ENCODE results near the gene PCTP.

The PCTP gene

DNA sequence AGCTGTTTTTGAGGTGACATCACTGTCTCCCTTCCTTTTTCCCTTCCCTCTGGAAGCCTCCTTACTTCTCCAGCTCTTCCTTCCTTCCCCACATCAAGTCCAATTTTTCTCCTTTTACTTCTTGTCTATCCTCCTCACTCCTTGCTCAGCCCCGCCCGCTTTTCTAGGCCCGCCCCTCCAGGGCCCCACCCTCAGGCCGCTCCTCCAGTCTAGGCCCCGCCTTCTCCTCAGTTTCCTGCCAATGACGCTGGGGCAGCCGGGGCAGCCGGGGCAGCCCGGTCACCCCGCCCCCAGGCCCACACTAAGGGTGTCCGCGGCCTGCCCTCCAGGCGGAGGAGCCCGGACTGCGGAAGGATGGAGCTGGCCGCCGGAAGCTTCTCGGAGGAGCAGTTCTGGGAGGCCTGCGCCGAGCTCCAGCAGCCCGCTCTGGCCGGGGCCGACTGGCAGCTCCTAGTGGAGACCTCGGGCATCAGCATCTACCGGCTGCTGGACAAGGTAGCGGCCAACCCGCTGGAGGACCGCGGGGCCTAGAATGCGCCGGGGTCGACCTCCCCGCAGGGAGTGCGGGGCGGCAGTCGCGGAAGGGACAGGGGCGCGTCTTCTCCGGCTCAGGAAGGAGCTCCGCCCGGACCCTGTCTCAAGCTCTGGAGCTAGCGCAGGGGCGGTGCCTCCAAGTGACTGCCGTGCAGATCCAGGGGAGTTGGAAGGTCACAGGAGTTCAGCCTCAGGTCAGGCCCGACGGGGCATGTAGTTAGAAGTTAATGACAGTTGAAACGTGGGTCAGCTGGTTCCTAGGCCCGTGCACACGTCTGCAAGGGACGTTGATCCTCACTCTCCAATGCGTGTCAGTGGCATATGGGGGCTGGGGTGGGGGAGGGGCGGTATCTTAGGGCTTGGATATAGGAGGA is at the start of gene PCTP:
Gene PCTP, plus strand, starts transcription at position 302 of the 908 bp plus-strand sequence. Its CDS starts 53 bp downstream, at position 355.
- peak; percentile 93 for DNase-seq (ENCODE audit: low spot score)
- TF ChIP-seq, protein P1, sequence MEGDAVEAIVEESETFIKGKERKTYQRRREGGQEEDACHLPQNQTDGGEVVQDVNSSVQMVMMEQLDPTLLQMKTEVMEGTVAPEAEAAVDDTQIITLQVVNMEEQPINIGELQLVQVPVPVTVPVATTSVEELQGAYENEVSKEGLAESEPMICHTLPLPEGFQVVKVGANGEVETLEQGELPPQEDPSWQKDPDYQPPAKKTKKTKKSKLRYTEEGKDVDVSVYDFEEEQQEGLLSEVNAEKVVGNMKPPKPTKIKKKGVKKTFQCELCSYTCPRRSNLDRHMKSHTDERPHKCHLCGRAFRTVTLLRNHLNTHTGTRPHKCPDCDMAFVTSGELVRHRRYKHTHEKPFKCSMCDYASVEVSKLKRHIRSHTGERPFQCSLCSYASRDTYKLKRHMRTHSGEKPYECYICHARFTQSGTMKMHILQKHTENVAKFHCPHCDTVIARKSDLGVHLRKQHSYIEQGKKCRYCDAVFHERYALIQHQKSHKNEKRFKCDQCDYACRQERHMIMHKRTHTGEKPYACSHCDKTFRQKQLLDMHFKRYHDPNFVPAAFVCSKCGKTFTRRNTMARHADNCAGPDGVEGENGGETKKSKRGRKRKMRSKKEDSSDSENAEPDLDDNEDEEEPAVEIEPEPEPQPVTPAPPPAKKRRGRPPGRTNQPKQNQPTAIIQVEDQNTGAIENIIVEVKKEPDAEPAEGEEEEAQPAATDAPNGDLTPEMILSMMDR (IDR thresholded peaks at IDR 0.05; ENCODE audit: borderline replicate concordance, control extremely low read depth, extremely low read depth, insufficient read depth, missing control alignments): peak; percentile 12
- in situ Hi-C loops (cut with MboI; ENCODE audit: low sequenced_read_pairs, unreplicated experiment): no loop called here

DNA sequence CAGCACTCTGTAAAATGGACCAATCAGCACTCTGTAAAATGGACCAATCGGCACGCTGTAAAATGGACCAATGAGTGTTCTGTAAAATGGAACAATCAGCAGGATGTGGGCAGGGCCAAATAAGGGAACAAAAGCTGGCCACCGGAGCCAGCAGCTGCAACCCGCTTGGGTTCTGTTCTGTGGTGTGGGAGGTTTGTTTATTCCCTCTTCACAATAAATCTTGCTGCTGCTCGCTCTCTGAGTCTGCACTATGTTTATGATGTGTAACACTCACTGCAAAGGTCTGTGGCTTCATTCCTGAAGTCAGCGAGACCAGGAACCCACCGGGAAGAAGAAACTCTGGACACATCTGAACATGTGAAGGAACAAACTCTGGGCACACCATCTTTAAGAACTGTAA is 48.7 kb upstream of the PCTP start:
- in situ Hi-C loops (cut with MboI; ENCODE audit: low sequenced_read_pairs, unreplicated experiment): no loop called here
- DNase-seq (ENCODE audit: low spot score): no peak
- TF ChIP-seq, protein P1 (IDR thresholded peaks at IDR 0.05; ENCODE audit: borderline replicate concordance, control extremely low read depth, extremely low read depth, insufficient read depth, missing control alignments): no peak

DNA sequence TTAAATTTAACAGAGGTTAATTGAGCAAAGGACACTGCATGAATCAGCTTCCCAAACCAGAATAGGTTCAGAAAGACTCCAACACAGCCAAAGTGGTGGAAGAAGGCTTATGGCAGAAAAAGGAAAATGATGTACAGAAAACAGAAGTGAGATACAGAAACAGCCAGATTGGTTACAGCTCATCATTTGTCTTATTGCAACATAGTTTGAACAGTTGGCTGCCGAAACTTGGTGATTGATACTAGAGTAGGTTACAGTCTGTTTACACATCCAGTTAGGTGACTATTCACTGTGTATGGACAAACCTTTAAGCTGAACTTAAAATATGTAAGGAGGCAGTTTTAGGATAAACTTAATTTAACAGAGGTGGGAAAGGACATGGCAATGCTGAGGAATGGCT is 46.5 kb upstream of the PCTP start:
- DNase-seq (ENCODE audit: low spot score): no peak
- in situ Hi-C loops (cut with MboI; ENCODE audit: low sequenced_read_pairs, unreplicated experiment): no loop called here
- TF ChIP-seq, protein P1 (IDR thresholded peaks at IDR 0.05; ENCODE audit: borderline replicate concordance, control extremely low read depth, extremely low read depth, insufficient read depth, missing control alignments): no peak

DNA sequence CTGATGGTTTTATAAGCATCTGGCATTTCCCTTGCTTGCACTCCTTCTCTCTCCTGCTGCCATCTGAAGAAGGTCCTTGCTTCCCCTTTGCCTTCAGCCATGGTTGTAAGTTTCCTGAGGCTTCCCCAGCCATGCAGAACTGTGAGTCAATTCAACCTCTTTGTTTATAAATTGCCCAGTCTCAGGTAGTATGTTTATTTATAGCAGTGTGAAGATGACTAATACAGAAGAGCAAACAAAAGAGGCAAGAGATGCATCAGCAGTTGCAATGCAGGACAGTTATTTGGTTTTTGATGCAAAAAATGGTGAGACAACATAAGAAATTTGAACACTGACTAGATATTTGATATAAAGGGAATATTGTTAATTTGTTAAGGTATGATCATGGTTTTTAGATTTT is 45.0 kb upstream of the PCTP start:
- in situ Hi-C loops (cut with MboI; ENCODE audit: low sequenced_read_pairs, unreplicated experiment): no loop called here
- TF ChIP-seq, protein P1 (IDR thresholded peaks at IDR 0.05; ENCODE audit: borderline replicate concordance, control extremely low read depth, extremely low read depth, insufficient read depth, missing control alignments): no peak
- peak; percentile 6 for DNase-seq (ENCODE audit: low spot score)

DNA sequence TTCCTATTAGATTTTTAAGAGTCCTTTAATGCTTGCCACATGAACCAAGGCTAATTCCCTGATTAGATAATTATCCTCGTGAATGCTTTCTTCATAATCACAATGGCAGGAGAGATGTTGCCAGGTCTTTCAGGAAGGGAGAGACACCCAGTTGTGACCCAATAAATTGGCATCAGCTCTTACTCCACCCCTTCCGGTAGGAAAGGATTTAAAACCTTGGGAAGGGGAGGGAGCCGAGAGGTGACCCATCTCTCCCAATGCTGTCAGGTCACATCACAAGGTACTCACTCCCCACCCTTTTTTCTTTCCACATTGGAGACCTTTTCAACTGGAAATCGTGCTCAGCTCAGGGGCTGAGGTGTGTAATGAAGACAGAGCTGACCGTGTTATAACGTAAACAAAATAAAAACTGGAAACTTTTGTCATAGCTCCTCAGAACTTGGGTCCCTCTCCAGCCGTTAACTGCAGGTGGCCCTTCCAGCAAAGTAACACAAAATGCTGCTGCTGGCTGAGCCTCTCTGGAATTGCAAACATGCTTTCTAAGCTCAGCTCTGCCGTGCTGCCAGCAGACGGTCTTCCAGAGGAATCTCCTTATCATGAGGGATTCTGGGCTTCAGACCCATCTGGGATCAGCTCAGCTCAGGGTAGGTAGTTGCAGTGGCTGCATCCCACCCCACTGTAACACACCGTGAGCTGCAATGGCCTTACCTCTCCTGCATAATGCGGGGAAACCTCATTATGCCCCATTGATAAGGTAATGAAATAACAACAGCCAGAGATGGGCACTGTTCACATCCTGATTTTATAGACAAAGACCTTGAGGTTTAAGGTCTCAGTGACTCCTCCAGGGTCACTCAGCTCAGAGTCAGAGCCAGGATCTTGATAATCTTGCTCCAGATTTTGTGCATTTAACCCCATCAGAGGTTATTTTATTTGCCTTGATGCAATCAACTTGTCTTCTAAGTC is 43.8 kb upstream of the PCTP start:
- TF ChIP-seq, protein P1 (IDR thresholded peaks at IDR 0.05; ENCODE audit: borderline replicate concordance, control extremely low read depth, extremely low read depth, insufficient read depth, missing control alignments): no peak
- in situ Hi-C loops (cut with MboI; ENCODE audit: low sequenced_read_pairs, unreplicated experiment): no loop called here
- no peak for DNase-seq (ENCODE audit: low spot score)

Data from GM13976 (cell line).